BLaER1 treated with 17β-estradiol and CSF1 and Interleukin-3, amounts not matched to agents 10 nM and 100 nM (cell line): ENCODE data around the gene RBFOX2.
A peak's percentile ranks its signal among the peaks of the same experiment; 100 is the strongest.

ENCODE experiments used
- H3K27ac ChIP-seq, 11 experiments: shearing (Covaris generic); formaldehyde crosslinking; 2 replicates each; pipeline ENCODE4 v1.8.1; 2022
- H3K27me3 ChIP-seq, 11 experiments: shearing (Covaris generic); formaldehyde crosslinking; 2 replicates each; pipeline ENCODE4 v1.8.1; 2022
- H3K36me3 ChIP-seq, 11 experiments: shearing (Covaris generic); formaldehyde crosslinking; 2 replicates each; pipeline ENCODE4 v1.8.1; 2022
- H3K4me1 ChIP-seq, 10 experiments: shearing (Covaris generic); formaldehyde crosslinking; 2 replicates each; pipeline ENCODE4 v1.8.1; 2022
- H3K4me2 ChIP-seq, 11 experiments: shearing (Covaris generic); formaldehyde crosslinking; 2 replicates each; pipeline ENCODE4 v1.8.1; 2022
- H3K4me3 ChIP-seq, 10 experiments: shearing (Covaris generic); formaldehyde crosslinking; 2 replicates each; pipeline ENCODE4 v1.8.1; 2022
- H3K9ac ChIP-seq, 11 experiments: shearing (Covaris generic); formaldehyde crosslinking; 2 replicates each; pipeline ENCODE4 v1.8.1; 2022
- H3K9me3 ChIP-seq, 11 experiments: shearing (Covaris generic); formaldehyde crosslinking; replicated peaks in 1 of 11; 2 replicates each; pipeline ENCODE4 v1.8.1; 2022
- H4K20me1 ChIP-seq, 11 experiments: shearing (Covaris generic); formaldehyde crosslinking; 2 replicates each; pipeline ENCODE4 v1.8.1; 2022
- Cebpa-rat ChIP-seq, 11 experiments: shearing (Covaris generic); IDR thresholded peaks; 2 replicates each; pipeline ENCODE4 v1.8.1; 2022

The RBFOX2 gene

DNA sequence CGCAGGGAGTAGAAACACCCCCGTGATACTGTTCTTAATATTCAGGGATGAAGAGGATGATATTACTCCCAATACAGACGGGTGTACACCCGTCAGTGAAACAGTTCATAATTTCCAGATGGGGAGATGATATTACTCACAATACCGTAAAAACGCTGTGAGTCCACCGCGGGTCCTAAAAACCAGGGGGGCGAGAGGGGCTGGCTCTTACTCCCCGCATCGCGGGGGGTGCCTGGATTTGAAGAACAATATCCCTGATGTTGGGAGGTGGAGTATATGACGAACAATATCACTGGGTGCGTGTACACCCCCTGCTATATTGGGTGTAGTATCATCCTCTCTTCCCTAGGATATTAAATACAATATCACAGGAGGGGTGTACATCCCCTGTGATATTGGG, 331.5 kb downstream of the RBFOX2 start:
- Histone ChIP-seq H3K27ac (no peak overlapping the region), H3K27me3 (no peaks in the 10 kb centered on the region), H4K20me1 (no peaks in the 10 kb centered on the region), H3K9me3 (peaks cover 5 to 16% (median 9%) of the 10 kb centered on the region in 11 experiments; a peak in 18 of 22 replicates), H3K4me2 (no peak overlapping the region), H3K36me3 (no peaks in the 10 kb centered on the region), H3K4me1 (no peaks in the 10 kb centered on the region), H3K4me3 (no peak overlapping the region), H3K9ac (no peak overlapping the region)
- no peak for TF ChIP-seq Cebpa-rat (IDR thresholded peaks at IDR 0.05)

DNA sequence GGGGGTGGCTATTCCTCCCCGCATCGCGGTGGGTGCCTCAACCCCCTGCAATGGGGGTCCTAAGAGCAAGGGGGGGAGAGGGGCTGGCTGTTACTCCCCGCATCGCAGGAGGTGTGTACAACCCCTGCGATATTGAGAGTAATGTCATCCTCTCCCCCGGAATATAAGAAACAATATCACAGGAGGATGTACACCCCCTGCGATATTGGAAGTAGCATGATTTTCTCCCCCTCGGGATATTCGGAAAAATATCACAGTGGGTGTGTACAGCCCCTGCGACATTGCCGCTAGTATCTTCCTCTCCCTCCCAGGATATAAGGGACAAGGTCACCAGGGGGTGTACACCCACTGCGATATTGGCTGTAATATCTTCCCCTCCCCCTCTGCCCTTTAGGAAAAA, 333.4 kb downstream of the RBFOX2 start:
- peaks cover 5 to 16% (median 10%) of the 10 kb centered on the region in 11 experiments; a peak in 18 of 22 replicates for H3K9me3 ChIP-seq
- H3K27me3 ChIP-seq: no peaks in the 10 kb centered on the region
- no peak overlapping the region for H3K9ac ChIP-seq
- H3K36me3 ChIP-seq: no peaks in the 10 kb centered on the region
- no peak for TF ChIP-seq Cebpa-rat (IDR thresholded peaks at IDR 0.05)
- H3K27ac ChIP-seq: no peak overlapping the region
- H4K20me1 ChIP-seq: no peaks in the 10 kb centered on the region
- H3K4me3 ChIP-seq: no peak overlapping the region
- peaks cover 0 to 9% (median 5%) of the 10 kb centered on the region in 10 experiments; a peak in 11 of 20 replicates for H3K4me1 ChIP-seq
- H3K4me2 ChIP-seq: no peak overlapping the region

DNA sequence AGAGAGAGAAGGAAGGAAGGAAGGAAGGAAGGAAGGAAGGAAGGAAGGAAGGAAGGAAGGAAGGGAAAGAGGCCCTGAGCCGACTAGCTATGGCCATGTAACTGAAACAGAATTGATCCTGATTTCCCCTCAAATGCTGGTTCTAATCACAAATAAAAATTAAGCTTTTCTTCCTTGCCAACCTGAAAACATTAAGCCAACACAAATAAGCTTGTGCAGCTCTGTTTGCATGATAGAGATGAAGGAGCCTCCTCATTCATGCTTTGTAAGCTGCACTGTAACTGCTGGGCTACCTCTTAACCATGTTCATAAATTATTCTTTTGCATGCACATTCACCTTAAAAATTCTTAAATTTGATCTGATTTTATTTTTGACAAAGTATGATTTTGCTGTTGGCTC, 338.6 kb downstream of the RBFOX2 start:
- no peaks in the 10 kb centered on the region for H4K20me1 ChIP-seq
- H3K27ac ChIP-seq: no peak overlapping the region
- H3K27me3 ChIP-seq: no peaks in the 10 kb centered on the region
- no peak overlapping the region for H3K9ac ChIP-seq
- no peak for TF ChIP-seq Cebpa-rat (IDR thresholded peaks at IDR 0.05)
- H3K36me3 ChIP-seq: no peaks in the 10 kb centered on the region
- H3K9me3 ChIP-seq: peaks cover 0 to 8% (median 0%) of the 10 kb centered on the region in 11 experiments; a peak in 3 of 22 replicates
- peak overlapping the region in 7 of 11 experiments; percentile 24 to 50 (median 44); a peak in 12 of 22 replicates for H3K4me2 ChIP-seq
- H3K4me1 ChIP-seq: peaks cover 0 to 16% (median 13%) of the 10 kb centered on the region in 10 experiments; a peak in 13 of 20 replicates
- H3K4me3 ChIP-seq: no peak overlapping the region

DNA sequence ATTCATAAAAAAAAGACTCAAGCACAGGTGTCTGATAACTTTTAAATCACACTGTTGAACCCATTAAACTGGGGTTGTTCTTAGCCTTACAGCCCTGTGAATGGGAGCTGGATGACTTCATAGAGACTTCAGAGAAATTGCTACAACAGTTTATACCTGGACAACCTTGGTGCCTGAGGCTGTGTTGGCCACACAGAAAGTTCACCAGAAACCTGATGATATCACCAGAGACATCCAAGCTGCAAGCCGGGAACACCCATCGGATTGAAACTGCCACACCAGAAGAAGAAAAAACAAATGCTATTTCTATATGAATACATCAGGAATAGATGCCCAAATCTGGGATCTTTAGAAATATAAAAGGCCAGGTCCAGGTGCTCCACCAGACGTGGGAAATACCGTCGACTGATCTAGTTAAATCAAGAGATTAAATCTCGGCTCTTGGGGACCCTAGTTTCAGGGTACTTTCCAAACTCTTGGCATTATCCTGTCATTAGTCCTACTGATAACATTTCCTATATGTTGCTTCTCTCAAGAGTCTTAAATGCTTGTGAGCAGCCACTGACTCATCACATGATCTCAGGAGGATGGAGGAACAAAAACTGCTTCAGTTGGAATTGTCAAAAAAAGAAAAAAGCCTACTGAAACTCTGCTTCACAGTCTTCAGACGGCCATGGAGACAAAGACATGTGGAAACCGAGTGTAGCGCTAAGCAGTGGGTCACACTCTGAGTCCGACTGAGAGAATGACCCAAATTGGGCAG, 339.5 kb downstream of the RBFOX2 start:
- Histone ChIP-seq H3K27ac (no peak overlapping the region), H3K36me3 (no peaks in the 10 kb centered on the region), H4K20me1 (no peaks in the 10 kb centered on the region), H3K4me2 (peak overlapping the region in 5 of 11 experiments; percentile 13 to 50 (median 37); a peak in 4 of 22 replicates), H3K9me3 (peaks cover 0 to 8% (median 0%) of the 10 kb centered on the region in 11 experiments; a peak in 3 of 22 replicates), H3K9ac (no peak overlapping the region), H3K4me1 (peaks cover 0 to 16% (median 13%) of the 10 kb centered on the region in 10 experiments; a peak in 13 of 20 replicates), H3K27me3 (no peaks in the 10 kb centered on the region), H3K4me3 (no peak overlapping the region)
- no peak for TF ChIP-seq Cebpa-rat (IDR thresholded peaks at IDR 0.05)
